Activated gamma-delta T cell treated with Interleukin-2 at 50 U/mL for 16 hours (primary cell): ENCODE measurements around the gene IFNAR2.

Experiments used
- DNase-seq: peaks from one replicate; pipeline ENCODE4 v3.0.0-alpha.2; 2020

Gene IFNAR2

GRCh38 chr21:33270986-33271385, 41.2 kb downstream of the IFNAR2 start:
- DNase-seq, result no peak

- DNase-seq, result no peak
These were observed 43.3 kb downstream of the IFNAR2 start for GRCh38 chr21:33273044-33273443.

GRCh38 chr21:33278721-33279120, 49.0 kb downstream of the IFNAR2 start:
- no peak for DNase-seq

- no peak for DNase-seq
These were observed 49.6 kb downstream of the IFNAR2 start for GRCh38 chr21:33279330-33279820.
